AG09309 (cell line): Measurements from ENCODE around the gene LIMCH1.
A peak's percentile ranks its signal among the peaks of the same experiment; 100 is the strongest.

Experiments used
- DNase-seq: peaks from one replicate; pipeline ENCODE4 v3.0.0-alpha.2; 2010; ENCODE audit warnings: low read depth
- H3K4me3 ChIP-seq: 2 replicates; pipeline ENCODE4 v1.5.1; 2011; ENCODE audit warnings: mild to moderate bottlenecking, low read depth, low read length, moderate library complexity; ENCODE audit not compliant: control insufficient read depth
- TF ChIP-seq, protein P1 (sequence below): IDR thresholded peaks from 2 replicates; pipeline ENCODE4 v1.5.1; 2011; ENCODE audit warnings: mild to moderate bottlenecking, low read depth, low read length, inconsistent platforms; ENCODE audit not compliant: insufficient read depth, control insufficient read depth; ENCODE audit errors: missing control alignments

Gene LIMCH1

DNA sequence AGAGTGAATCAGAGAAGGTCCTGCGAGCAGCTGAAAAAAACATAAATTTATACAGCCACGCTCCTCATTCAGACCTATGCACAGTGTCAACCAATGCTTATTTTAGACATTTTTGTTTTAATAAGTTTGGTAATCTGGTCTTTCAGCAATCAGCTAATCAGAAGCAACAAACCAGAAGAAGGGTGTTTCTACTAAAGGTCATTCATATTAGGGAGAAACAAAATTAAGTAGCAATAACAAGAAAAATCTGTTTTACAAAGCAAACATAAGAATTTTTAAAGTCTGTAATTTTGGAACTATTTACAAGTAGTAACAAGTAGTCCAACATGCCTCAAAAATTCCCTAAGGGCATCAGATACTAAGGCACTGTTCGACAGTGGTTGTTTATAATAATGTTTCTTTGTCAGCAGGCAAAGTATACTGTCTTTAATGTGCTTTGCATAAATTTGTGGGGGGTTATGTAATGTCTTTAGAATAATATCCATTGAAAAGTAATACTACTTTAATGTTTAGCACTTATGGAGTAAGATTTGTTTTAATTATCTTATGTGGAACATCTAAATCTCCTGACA, 127.8 kb downstream of the LIMCH1 start:
- no peak for DNase-seq
- no peak overlapping the region for H3K4me3 ChIP-seq
- TF ChIP-seq, protein P1, sequence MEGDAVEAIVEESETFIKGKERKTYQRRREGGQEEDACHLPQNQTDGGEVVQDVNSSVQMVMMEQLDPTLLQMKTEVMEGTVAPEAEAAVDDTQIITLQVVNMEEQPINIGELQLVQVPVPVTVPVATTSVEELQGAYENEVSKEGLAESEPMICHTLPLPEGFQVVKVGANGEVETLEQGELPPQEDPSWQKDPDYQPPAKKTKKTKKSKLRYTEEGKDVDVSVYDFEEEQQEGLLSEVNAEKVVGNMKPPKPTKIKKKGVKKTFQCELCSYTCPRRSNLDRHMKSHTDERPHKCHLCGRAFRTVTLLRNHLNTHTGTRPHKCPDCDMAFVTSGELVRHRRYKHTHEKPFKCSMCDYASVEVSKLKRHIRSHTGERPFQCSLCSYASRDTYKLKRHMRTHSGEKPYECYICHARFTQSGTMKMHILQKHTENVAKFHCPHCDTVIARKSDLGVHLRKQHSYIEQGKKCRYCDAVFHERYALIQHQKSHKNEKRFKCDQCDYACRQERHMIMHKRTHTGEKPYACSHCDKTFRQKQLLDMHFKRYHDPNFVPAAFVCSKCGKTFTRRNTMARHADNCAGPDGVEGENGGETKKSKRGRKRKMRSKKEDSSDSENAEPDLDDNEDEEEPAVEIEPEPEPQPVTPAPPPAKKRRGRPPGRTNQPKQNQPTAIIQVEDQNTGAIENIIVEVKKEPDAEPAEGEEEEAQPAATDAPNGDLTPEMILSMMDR: no peak

DNA sequence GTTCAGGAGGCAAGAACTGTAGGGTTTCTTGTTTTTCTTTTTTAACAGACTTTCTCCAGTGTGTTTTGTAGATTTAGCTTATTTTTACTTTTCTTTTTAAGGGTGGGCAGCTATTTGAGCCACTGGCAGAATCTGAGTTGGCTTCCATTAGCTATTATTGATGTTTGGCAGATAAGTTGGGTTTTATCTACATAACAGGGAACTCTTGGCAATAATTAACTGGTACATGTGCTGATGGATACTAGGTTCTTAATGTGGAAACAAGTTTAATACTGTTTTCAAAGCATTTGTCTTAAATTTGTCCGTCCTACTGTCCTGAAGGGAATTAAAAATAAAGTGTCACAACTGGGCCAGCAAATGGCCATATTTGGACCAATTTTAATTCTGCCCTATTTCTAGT, 130.1 kb downstream of the LIMCH1 start:
- no peak for DNase-seq
- TF ChIP-seq, protein P1: no peak
- H3K4me3 ChIP-seq: no peak overlapping the region

DNA sequence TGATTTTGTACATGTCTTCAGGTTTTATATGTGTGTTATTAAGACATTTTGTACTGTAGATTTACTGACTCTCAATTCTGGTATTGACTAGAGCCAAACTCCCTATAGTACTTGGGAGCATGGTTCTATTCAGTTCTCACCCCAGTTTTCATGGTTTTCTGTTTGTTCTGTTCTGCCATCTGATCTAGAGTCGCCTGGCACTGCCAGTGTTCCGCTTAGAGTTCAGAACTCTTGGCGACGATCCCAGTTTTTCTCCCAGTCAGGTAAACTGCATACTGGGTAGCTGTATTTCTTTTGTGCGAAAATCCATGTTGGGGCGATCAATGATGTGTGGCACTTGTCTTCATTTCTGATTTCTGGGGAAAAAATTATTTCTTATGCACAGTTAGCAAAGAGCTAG, 132.6 kb downstream of the LIMCH1 start:
- H3K4me3 ChIP-seq: no peak overlapping the region
- TF ChIP-seq, protein P1: no peak
- no peak for DNase-seq

DNA sequence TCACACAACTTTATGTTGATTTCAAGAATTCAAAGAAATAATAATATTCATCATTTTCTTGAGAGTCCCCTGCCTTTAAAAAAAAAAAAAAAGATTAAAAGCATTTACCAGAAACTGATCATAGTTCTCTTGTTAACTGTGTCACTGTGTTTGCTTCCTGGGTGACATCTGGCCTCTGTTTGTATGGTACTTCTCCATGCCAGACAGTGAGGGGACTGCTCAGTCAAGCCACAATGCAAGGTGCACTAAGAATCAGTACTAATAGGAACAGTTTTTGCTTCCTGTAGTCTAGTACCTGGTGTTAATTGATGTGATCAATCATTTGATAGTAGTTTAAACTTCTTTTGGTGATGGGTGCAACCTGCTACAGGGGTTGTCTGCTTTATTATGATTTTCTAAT, 133.0 kb downstream of the LIMCH1 start:
- no peak for DNase-seq
- H3K4me3 ChIP-seq: no peak overlapping the region
- TF ChIP-seq, protein P1: no peak

DNA sequence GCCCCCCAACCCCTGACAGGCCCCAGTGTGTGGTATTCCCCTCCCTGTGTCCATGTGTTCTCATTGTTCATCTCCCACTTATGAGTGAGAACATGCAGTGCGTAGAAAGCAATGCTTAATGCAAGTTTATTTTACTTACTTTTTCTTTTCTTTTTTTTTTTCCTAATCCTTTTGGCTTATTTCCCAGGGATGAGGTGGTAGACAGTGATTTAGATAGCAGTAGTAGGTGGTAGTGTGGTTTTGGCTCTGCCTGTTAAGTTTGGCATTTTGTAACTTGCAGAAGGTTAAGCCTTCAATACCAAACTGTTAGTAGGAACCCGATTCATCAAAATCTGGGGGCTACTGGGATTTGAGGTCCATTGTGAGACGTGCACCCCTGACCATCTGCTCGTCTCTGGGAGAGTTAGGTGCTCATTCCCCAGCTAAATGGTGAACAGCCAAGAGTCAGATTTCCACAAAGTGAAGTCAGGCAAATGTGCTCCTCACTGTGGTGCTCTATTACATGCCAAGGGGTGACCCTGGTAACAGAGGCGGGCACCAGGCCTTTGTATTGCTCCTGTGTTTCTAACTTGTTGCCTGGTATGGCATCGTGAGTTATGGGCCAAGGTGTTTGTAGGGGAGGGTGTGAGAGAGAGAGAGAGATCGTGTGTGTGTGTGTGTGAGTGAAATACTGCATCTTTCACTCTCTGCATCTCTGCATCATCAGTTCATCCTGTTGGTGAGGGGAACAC, 140.3 kb downstream of the LIMCH1 start:
- peak; percentile 49 for DNase-seq
- TF ChIP-seq, protein P1: no peak
- no peak overlapping the region for H3K4me3 ChIP-seq

DNA sequence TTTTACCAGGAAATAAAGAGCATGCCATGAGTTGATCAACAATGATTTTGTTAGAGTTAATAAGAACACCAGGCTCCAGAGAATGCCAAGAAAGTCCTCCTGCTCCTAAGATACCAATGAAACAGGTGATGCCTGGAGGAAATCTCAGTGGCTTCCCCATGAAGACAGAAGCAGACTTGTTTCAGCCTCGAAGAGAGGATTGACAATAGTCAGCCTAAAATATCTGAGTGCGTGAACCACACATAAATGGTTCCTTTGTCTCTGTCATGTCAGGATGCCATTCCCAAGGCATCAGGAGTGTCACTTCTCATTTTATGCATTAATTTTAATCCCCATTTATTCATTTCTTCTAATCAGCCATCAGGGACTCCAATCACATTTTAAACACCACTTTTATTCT, 141.0 kb downstream of the LIMCH1 start:
- H3K4me3 ChIP-seq: no peak overlapping the region
- DNase-seq: no peak
- TF ChIP-seq, protein P1: no peak
